ENCODE data around the gene VRK3. TPM values are rescaled to one million over a fixed set of nuclear protein-coding genes. Genes with fewer than 3 reads are reported as not detected.
"Not testable (repeated sequence)": the region's sequence is repeated elsewhere in the genome, so short reads cannot be mapped to it uniquely, and the experiment has no call there.

Gene VRK3
- polyA plus RNA-seq, 3 donors from 2014 or later, result 89.8 to 116 (median 106) TPM

GRCh38 chr19:49954092-49954829 is 70.9 kb downstream of the VRK3 start:
- Mint-ChIP-seq H3K4me3 (no peak overlapping the region), H3K4me1 (no peaks in the 10 kb centered on the region), H3K27ac (no peak overlapping the region), H3K27me3 (ENCODE audit: low read depth in 3 of 3) (peaks cover 3 to 9% (median 6%) of the 10 kb centered on the region in 3 donors), H3K9me3 (no peaks in the 10 kb centered on the region), H3K36me3 (no peaks in the 10 kb centered on the region)
- no peak for DNase-seq

GRCh38 chr19:49953416-49953815 is 71.8 kb downstream of the VRK3 start:
- no peak overlapping the region for H3K4me3 Mint-ChIP-seq
- peaks cover 3 to 9% (median 6%) of the 10 kb centered on the region in 3 donors for H3K27me3 Mint-ChIP-seq (ENCODE audit: low read depth in 3 of 3)
- H3K9me3 Mint-ChIP-seq, result no peaks in the 10 kb centered on the region
- H3K27ac Mint-ChIP-seq, result no peak overlapping the region
- H3K36me3 Mint-ChIP-seq, result no peaks in the 10 kb centered on the region
- no peak for DNase-seq
- H3K4me1 Mint-ChIP-seq, result no peaks in the 10 kb centered on the region

- Mint-ChIP-seq H3K27me3 (ENCODE audit: low read depth in 3 of 3) (peaks cover 3 to 9% (median 6%) of the 10 kb centered on the region in 3 donors), H3K36me3 (no peaks in the 10 kb centered on the region), H3K4me3 (no peak overlapping the region), H3K9me3 (no peaks in the 10 kb centered on the region), H3K27ac (no peak overlapping the region), H3K4me1 (no peaks in the 10 kb centered on the region)
- DNase-seq, result no peak
Measured at GRCh38 chr19:49952906-49953305, 72.3 kb downstream of the VRK3 start.

- Mint-ChIP-seq H3K4me3 (no peak overlapping the region), H3K4me1 (no peaks in the 10 kb centered on the region), H3K9me3 (no peaks in the 10 kb centered on the region), H3K27ac (no peak overlapping the region), H3K36me3 (no peaks in the 10 kb centered on the region), H3K27me3 (ENCODE audit: low read depth in 3 of 3) (peaks cover 3 to 9% (median 6%) of the 10 kb centered on the region in 3 donors)
- DNase-seq, result no peak
Measured at GRCh38 chr19:49952479-49952836, 72.7 kb downstream of the VRK3 start.

- Mint-ChIP-seq H3K36me3 (no peaks in the 10 kb centered on the region), H3K4me3 (no peak overlapping the region), H3K4me1 (no peaks in the 10 kb centered on the region), H3K27ac (no peak overlapping the region), H3K27me3 (ENCODE audit: low read depth in 3 of 3) (peaks cover 3 to 9% (median 7%) of the 10 kb centered on the region in 3 donors), H3K9me3 (no peaks in the 10 kb centered on the region)
- no peak for DNase-seq
Measured at GRCh38 chr19:49951806-49952478, 73.2 kb downstream of the VRK3 start.

- H3K27ac Mint-ChIP-seq, result no peak overlapping the region
- peaks cover 3 to 9% (median 9%) of the 10 kb centered on the region in 3 donors for H3K27me3 Mint-ChIP-seq (ENCODE audit: low read depth in 3 of 3)
- H3K36me3 Mint-ChIP-seq, result no peaks in the 10 kb centered on the region
- no peak overlapping the region for H3K4me3 Mint-ChIP-seq
- DNase-seq, result no peak
- peaks cover 0 to 2% (median 0%) of the 10 kb centered on the region in 6 donors for H3K9me3 Mint-ChIP-seq
- no peaks in the 10 kb centered on the region for H3K4me1 Mint-ChIP-seq
Measured at GRCh38 chr19:49950956-49951526, 74.1 kb downstream of the VRK3 start.

GRCh38 chr19:49950590-49950948 is 74.6 kb downstream of the VRK3 start:
- no peak overlapping the region for H3K4me3 Mint-ChIP-seq
- peaks cover 3 to 9% (median 9%) of the 10 kb centered on the region in 3 donors for H3K27me3 Mint-ChIP-seq (ENCODE audit: low read depth in 3 of 3)
- DNase-seq, result no peak
- H3K27ac Mint-ChIP-seq, result no peak overlapping the region
- no peaks in the 10 kb centered on the region for H3K36me3 Mint-ChIP-seq
- H3K4me1 Mint-ChIP-seq, result no peaks in the 10 kb centered on the region
- H3K9me3 Mint-ChIP-seq, result peaks cover 0 to 2% (median 0%) of the 10 kb centered on the region in 6 donors

GRCh38 chr19:49949742-49950589 is 75.2 kb downstream of the VRK3 start:
- H3K36me3 Mint-ChIP-seq, result peaks cover 0 to 3% (median 0%) of the 10 kb centered on the region in 3 donors
- DNase-seq, result no peak
- H3K27ac Mint-ChIP-seq, result no peak overlapping the region

GRCh38 chr19:49946415-49946814 is 78.8 kb downstream of the VRK3 start:
- H3K9me3 Mint-ChIP-seq, result peaks cover 0 to 4% (median under 1%) of the 10 kb centered on the region in 6 donors
- H3K36me3 Mint-ChIP-seq, result peaks cover 0 to 3% (median 0%) of the 10 kb centered on the region in 3 donors
- H3K27me3 Mint-ChIP-seq (ENCODE audit: low read depth in 3 of 3), result peaks cover 4 to 20% (median 4%) of the 10 kb centered on the region in 3 donors
- no peak overlapping the region for H3K4me3 Mint-ChIP-seq
- no peaks in the 10 kb centered on the region for H3K4me1 Mint-ChIP-seq
- DNase-seq, result no peak
- no peak overlapping the region for H3K27ac Mint-ChIP-seq

More at GRCh38 chr19:49949742-49950589, 75.2 kb downstream of the VRK3 start:
- no peak overlapping the region for H3K4me3 Mint-ChIP-seq
- H3K9me3 Mint-ChIP-seq, result peaks cover 0 to 4% (median 0%) of the 10 kb centered on the region in 6 donors
- peaks cover 2 to 12% (median 8%) of the 10 kb centered on the region in 3 donors for H3K27me3 Mint-ChIP-seq (ENCODE audit: low read depth in 3 of 3)
- H3K4me1 Mint-ChIP-seq, result no peaks in the 10 kb centered on the region

- DNase-seq, H3K9me3 Mint-ChIP-seq: not testable (repeated sequence)
Measured at GRCh38 chr19:49944567-49944966, 80.6 kb downstream of the VRK3 start.

GRCh38 chr19:49940482-49940791 is 84.7 kb downstream of the VRK3 start:
- DNase-seq, result no peak
- H3K27ac Mint-ChIP-seq, result peak overlapping the region in 1 of 6 donors; percentile 42
- H3K4me1 Mint-ChIP-seq, result peaks cover 5 to 10% of the 10 kb centered on the region in 2 donors

More at GRCh38 chr19:49944567-49944966, 80.6 kb downstream of the VRK3 start:
- not testable (repeated sequence) for H3K4me3 Mint-ChIP-seq, H3K36me3 Mint-ChIP-seq, H3K27ac Mint-ChIP-seq, H3K4me1 Mint-ChIP-seq
- peaks cover 4 to 12% (median 4%) of the 10 kb centered on the region in 3 donors for H3K27me3 Mint-ChIP-seq (ENCODE audit: low read depth in 3 of 3)

GRCh38 chr19:49939721-49940481 is 85.3 kb downstream of the VRK3 start:
- Mint-ChIP-seq H3K4me1 (peaks cover 5 to 10% of the 10 kb centered on the region in 2 donors), H3K4me3 (no peak overlapping the region), H3K36me3 (no peaks in the 10 kb centered on the region), H3K9me3 (peaks cover 0 to 2% (median 0%) of the 10 kb centered on the region in 6 donors), H3K27ac (peak overlapping the region in 1 of 6 donors; percentile 42), H3K27me3 (ENCODE audit: low read depth in 3 of 3) (peaks cover 0 to 9% (median 7%) of the 10 kb centered on the region in 3 donors)
- DNase-seq, result no peak

More at GRCh38 chr19:49940482-49940791, 84.7 kb downstream of the VRK3 start:
- Mint-ChIP-seq H3K9me3 (peaks cover 0 to 2% (median 0%) of the 10 kb centered on the region in 6 donors), H3K36me3 (peaks cover 0 to 2% (median 0%) of the 10 kb centered on the region in 3 donors), H3K27me3 (ENCODE audit: low read depth in 3 of 3) (peaks cover 1 to 12% (median 7%) of the 10 kb centered on the region in 3 donors), H3K4me3 (no peak overlapping the region)

- no peak for DNase-seq
- Mint-ChIP-seq H3K27ac (no peak overlapping the region), H3K27me3 (ENCODE audit: low read depth in 3 of 3) (peaks cover 0 to 4% (median 3%) of the 10 kb centered on the region in 3 donors), H3K4me3 (no peak overlapping the region), H3K9me3 (peaks cover 0 to 2% (median 0%) of the 10 kb centered on the region in 6 donors), H3K36me3 (no peaks in the 10 kb centered on the region), H3K4me1 (peaks cover 8 to 14% of the 10 kb centered on the region in 2 donors)
Measured at GRCh38 chr19:49938662-49939061, 86.5 kb downstream of the VRK3 start.

All from immature natural killer cell (primary cell).